ENCODE data around the gene TRAF3.

DNA sequence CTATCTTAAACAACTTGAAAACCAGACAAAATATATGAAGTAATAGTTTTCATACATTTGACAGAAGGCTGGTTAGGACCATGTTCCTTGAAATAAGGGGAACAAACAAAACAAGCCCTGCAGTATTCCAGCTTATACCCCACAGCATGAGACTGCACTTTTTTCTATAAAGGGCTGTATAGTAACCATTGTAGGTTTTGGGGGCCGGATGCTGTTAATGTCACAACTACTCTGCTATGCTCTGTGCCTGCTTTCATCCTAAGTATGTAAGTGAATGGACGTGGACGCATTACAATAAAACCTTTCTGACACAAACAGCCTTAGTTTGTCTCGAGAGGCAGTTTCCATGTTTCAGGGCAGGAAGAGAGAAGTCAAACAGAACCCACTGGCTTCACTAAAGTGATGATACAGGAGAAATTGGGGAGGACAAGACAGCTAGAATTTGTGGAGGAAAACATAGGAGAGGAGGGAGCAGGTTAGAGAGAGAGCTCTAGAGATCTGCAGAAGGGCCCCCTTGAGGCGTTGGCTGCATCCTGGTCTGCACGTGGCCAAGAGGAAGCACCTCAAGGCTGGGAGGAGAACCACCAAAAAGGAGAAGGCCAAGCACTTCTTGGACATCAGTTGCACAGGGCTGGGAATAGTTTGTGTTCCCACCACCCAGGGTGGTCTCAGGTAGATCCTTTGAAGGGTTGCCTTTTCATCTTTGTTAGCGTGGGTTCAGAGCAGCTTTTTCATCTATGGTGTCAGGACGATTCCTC lies 63.7 kb downstream of the TRAF3 start:
- TF ChIP-seq, protein P1, sequence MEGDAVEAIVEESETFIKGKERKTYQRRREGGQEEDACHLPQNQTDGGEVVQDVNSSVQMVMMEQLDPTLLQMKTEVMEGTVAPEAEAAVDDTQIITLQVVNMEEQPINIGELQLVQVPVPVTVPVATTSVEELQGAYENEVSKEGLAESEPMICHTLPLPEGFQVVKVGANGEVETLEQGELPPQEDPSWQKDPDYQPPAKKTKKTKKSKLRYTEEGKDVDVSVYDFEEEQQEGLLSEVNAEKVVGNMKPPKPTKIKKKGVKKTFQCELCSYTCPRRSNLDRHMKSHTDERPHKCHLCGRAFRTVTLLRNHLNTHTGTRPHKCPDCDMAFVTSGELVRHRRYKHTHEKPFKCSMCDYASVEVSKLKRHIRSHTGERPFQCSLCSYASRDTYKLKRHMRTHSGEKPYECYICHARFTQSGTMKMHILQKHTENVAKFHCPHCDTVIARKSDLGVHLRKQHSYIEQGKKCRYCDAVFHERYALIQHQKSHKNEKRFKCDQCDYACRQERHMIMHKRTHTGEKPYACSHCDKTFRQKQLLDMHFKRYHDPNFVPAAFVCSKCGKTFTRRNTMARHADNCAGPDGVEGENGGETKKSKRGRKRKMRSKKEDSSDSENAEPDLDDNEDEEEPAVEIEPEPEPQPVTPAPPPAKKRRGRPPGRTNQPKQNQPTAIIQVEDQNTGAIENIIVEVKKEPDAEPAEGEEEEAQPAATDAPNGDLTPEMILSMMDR (IDR thresholded peaks at IDR 0.05), result no peak
- TF ChIP-seq EZH2phosphoT487 (IDR thresholded peaks at IDR 0.05; ENCODE audit: borderline replicate concordance, low read depth) (no peak), TAF1 (IDR thresholded peaks at IDR 0.05; ENCODE audit: borderline replicate concordance, low read depth, low read length) (no peak), RAD21 (IDR thresholded peaks at IDR 0.05; ENCODE audit: low read length) (no peak), JUND (IDR thresholded peaks at IDR 0.05) (no peak)

All from SK-N-SH (cell line).